Mesodermal cell (in vitro differentiated cells): Measurements from ENCODE around the gene PFAS.

Experiments
- H3K27ac ChIP-seq: 2 replicates; pipeline ENCODE4 v1.7.0; 2013; ENCODE audit warnings: mild to moderate bottlenecking, low read depth, low read length, moderate library complexity; ENCODE audit not compliant: severe bottlenecking
- H3K36me3 ChIP-seq: 2 replicates; pipeline ENCODE4 v1.7.1; 2013; ENCODE audit warnings: mild to moderate bottlenecking, low read length, moderate library complexity; ENCODE audit not compliant: control insufficient read depth, insufficient read depth
- H3K4me1 ChIP-seq: one replicate; pipeline ENCODE4 v1.7.1; 2013; ENCODE audit warnings: mild to moderate bottlenecking, low read length; ENCODE audit not compliant: insufficient read depth, control insufficient read depth, poor library complexity, severe bottlenecking
- H3K4me3 ChIP-seq: 2 replicates; pipeline ENCODE4 v1.7.0; 2013; ENCODE audit warnings: low read length, control low read depth, mild to moderate bottlenecking; ENCODE audit not compliant: insufficient read depth, poor library complexity, severe bottlenecking; ENCODE audit errors: extremely low read depth
- H3K9me3 ChIP-seq: 2 replicates; pipeline ENCODE4 v1.7.1; 2013; ENCODE audit warnings: mild to moderate bottlenecking, low read length, moderate library complexity; ENCODE audit not compliant: control insufficient read depth
- WGBS, 2 experiments: methylation state at CpG; one replicate each; pipeline ENCODE4 v1.1.5; 2013; ENCODE audit warnings: missing lambda C conversion rate in 2 of 2; ENCODE audit not compliant: insufficient coverage in 2 of 2; 5-methylcytosine and 5-hydroxymethylcytosine counted together

PFAS gene

GRCh38 chr17:8221663-8222379 is 27.3 kb upstream of the PFAS start:
- H3K4me3 ChIP-seq: peak overlapping the region; percentile 84
- H3K9me3 ChIP-seq: no peaks in the 10 kb centered on the region
- peak overlapping the region; percentile 94 for H3K27ac ChIP-seq
- WGBS, 2 experiments: 0 to 1% methylated on average over 37 of the region's 40 CpGs
- H3K4me1 ChIP-seq: peaks cover 10% of the 10 kb centered on the region
- H3K36me3 ChIP-seq: no peaks in the 10 kb centered on the region

GRCh38 chr17:8222380-8222629 is 26.8 kb upstream of the PFAS start:
- Histone ChIP-seq H3K9me3 (no peaks in the 10 kb centered on the region), H3K4me3 (peak overlapping the region; percentile 84), H3K36me3 (no peaks in the 10 kb centered on the region), H3K27ac (peak overlapping the region; percentile 94), H3K4me1 (peaks cover 10% of the 10 kb centered on the region)
- WGBS, 2 experiments: 0% methylated on average over 8 of the region's 9 CpGs

GRCh38 chr17:8222630-8223355 is 26.3 kb upstream of the PFAS start:
- 0 to 1% methylated on average over 39 to 48 of the region's 49 CpGs for WGBS, 2 experiments
- Histone ChIP-seq H3K4me3 (peak overlapping the region; percentile 84), H3K36me3 (peaks cover 3% of the 10 kb centered on the region), H3K27ac (peak overlapping the region; percentile 94), H3K4me1 (peaks cover 10% of the 10 kb centered on the region), H3K9me3 (no peaks in the 10 kb centered on the region)

DNA sequence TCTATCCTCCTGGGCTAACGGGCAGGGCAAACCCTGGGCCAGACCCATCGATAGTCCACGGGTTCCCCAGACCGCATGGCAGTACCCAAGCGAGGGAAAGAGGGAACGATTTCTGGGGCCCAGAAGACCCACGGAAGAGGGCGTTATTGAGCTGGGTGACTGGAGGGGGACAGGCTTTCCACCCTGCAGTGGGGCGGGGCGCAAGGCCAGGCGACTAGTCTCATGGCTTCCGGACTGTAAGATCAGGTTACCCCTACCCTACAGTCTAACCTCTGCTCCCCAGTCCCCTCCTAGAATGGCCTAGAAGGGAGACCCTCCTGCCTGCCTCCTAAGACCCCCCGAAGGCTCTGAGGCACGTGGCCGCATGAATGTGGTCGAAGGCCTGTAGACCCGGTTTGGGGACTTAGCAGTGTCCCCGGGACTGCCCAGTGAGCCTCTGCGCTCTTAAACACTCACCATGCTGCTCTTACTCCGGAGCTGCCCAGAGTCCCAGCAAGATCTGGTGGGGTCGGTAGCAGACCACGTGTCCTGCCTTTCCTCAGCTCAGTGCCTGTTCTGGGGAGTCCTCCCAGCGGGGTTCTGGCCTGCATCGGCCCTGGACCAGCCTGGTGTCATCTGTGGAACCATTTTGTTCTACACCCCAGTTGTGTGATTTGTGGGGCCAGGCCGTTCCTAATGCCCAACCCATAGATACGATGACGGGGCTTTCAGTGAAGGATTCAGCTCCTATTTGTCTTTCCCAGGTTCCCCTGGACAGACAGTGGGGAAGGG is 25.5 kb upstream of the PFAS start:
- Histone ChIP-seq H3K9me3 (no peaks in the 10 kb centered on the region), H3K4me3 (peak overlapping the region; percentile 84), H3K4me1 (peaks cover 4% of the 10 kb centered on the region), H3K36me3 (peaks cover 10% of the 10 kb centered on the region), H3K27ac (peak overlapping the region; percentile 94)
- 6 to 9% methylated on average over 21 to 27 of the region's 27 CpGs for WGBS, 2 experiments

DNA sequence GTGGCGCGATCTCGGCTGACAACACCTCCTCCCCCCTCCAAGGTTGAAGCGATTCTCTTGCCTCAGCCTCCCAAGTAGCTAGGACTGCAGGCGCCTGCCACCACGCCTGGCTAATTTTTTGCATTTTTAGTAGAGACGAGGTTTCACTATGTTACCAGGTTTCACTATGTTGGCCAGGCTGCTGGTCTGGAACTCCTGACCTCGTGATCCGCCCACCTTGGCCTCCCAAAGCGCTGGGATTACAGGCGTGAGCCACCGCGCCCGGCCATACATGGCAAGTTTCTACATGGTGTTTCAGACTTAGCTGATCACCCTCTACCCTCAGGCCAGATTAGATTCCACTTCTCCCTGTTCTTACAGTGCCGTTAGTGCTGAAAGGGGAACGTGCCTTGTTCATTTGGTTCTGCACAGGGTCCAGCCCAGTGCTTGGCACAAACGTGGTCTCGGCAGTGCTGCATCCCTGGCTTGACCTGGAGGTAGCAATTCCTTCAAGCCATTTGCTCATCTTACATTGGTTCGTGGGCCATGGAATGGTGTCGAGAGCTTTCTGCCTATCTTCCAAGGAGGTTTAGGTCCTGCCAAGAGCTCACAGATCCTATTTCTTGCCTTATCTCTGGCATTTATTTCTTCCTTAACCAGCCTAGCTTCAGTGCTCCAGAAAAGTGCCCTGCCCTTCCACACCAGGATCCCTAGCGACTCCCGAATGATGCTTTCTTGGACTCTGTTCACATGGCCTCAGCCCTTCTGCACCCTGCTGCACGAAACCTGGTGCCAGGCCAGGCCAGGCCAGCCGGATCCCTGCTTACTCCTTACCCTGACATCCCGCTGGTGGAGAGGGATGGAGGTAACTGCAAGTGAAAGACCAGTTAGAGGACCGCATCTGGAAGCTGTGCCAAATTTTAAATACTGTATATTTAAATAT is 23.9 kb upstream of the PFAS start:
- Histone ChIP-seq H3K36me3 (peaks cover 26% of the 10 kb centered on the region), H3K4me1 (peaks cover 4% of the 10 kb centered on the region), H3K4me3 (no peak overlapping the region), H3K27ac (no peak overlapping the region), H3K9me3 (no peaks in the 10 kb centered on the region)
- 92 to 95% methylated on average over 23 to 24 of the region's 26 CpGs for WGBS, 2 experiments

GRCh38 chr17:8225813-8226535 is 23.1 kb upstream of the PFAS start:
- Histone ChIP-seq H3K36me3 (peaks cover 35% of the 10 kb centered on the region), H3K27ac (peak overlapping the region; percentile 84), H3K4me3 (peak overlapping the region; percentile 44), H3K4me1 (peaks cover 4% of the 10 kb centered on the region), H3K9me3 (no peaks in the 10 kb centered on the region)
- 39 to 47% methylated on average over 15 to 16 of the region's 20 CpGs for WGBS, 2 experiments

- H3K36me3 ChIP-seq: peaks cover 41% of the 10 kb centered on the region
- H3K27ac ChIP-seq: peak overlapping the region; percentile 84
- H3K4me1 ChIP-seq: peaks cover 4% of the 10 kb centered on the region
- H3K9me3 ChIP-seq: no peaks in the 10 kb centered on the region
- 3 to 5% methylated on average over 16 to 29 of the region's 32 CpGs for WGBS, 2 experiments
- H3K4me3 ChIP-seq: peak overlapping the region; percentile 44
Measured at GRCh38 chr17:8226536-8227237, 22.4 kb upstream of the PFAS start.

DNA sequence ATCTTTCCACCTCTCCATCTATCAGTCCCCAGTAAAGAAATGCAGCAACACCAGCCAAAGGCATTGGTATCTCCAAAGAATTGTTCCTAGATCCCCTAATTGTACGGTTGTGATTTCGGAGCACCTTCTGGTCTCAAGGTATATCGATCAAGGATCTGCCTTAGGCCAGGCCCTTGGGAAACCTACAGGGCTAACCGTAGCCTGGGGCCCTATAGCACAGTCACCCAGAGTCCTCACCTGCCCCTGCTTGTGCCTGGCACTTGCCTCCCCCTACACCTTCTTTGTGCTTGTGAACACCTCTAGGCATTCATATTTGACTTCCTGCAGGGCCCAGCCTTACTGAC is 21.9 kb upstream of the PFAS start:
- 88 to 91% methylated on average over 4 of the region's 4 CpGs for WGBS, 2 experiments
- Histone ChIP-seq H3K27ac (no peak overlapping the region), H3K4me1 (peaks cover 4% of the 10 kb centered on the region), H3K9me3 (no peaks in the 10 kb centered on the region), H3K4me3 (peak overlapping the region; percentile 44), H3K36me3 (peaks cover 47% of the 10 kb centered on the region)

DNA sequence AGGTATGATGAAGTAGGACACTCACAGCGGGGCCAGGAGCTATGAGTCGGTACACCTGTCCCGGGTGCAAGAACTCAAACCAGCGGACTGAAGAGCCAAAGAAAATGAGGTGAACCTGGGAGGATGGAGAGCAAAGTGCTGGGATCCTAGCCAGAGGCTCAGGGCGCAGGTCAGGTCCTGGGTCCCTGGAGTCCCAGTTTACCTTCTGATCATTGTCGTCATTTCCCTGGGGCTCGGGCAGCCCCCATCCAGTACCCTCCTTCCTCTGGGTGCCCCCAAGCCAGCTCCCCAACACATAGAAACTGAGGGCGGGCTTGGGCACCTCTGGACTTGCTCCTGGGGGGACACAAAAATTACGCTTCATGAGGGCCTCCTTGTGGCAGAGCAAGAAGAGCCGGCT is 17.4 kb upstream of the PFAS start:
- Histone ChIP-seq H3K27ac (no peak overlapping the region), H3K36me3 (peaks cover 89% of the 10 kb centered on the region), H3K9me3 (no peaks in the 10 kb centered on the region), H3K4me1 (no peaks in the 10 kb centered on the region), H3K4me3 (no peak overlapping the region)
- WGBS, 2 experiments: 93 to 96% methylated on average over 10 of the region's 10 CpGs
